ENCODE measurements around the gene ARPIN. TPM values are rescaled to one million over a fixed set of nuclear protein-coding genes. Genes with fewer than 3 reads are reported as not detected.

The ARPIN gene
- total RNA-seq, result 12.2 and 13.5 TPM in 2 replicates

DNA sequence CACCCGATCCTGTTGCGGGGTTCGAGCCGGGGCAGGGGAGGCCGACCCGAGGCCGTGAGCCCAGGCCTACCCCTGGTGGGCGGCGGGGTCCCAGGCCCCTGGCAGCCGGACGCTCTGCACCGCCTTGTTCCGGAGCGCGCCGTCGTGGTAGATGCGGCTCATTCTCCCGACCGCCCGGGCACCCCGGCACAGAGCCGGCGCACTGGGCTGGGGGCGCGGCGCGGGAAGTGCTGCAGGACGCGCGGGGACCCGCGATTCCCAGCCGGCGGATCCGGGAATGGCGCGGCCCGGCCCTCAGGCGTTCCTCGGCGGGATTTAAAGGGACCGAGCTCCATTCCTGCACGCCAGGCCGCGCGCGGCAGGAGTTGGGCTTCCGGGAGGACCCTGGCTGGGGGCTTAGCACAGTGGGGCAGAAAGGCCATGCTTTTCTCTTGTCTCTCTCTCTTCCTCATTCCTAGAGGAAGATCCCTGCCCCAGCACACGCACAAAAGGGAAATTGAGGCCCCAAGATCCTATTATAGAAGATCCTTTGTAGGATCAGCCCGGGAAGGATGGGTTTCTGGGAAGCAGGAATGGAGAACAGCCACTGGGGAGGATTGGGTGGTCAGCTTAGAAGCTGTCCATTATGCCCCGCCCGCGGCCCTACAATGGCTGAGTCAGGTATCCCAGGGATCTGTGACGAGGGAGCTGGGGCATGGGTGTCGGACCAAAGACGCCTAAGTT, at the start of gene ARPIN:
Gene ARPIN, minus strand, starts transcription at position 279 of the 723 bp plus-strand sequence. Its CDS starts 117 bp downstream, at position 162.

DNA sequence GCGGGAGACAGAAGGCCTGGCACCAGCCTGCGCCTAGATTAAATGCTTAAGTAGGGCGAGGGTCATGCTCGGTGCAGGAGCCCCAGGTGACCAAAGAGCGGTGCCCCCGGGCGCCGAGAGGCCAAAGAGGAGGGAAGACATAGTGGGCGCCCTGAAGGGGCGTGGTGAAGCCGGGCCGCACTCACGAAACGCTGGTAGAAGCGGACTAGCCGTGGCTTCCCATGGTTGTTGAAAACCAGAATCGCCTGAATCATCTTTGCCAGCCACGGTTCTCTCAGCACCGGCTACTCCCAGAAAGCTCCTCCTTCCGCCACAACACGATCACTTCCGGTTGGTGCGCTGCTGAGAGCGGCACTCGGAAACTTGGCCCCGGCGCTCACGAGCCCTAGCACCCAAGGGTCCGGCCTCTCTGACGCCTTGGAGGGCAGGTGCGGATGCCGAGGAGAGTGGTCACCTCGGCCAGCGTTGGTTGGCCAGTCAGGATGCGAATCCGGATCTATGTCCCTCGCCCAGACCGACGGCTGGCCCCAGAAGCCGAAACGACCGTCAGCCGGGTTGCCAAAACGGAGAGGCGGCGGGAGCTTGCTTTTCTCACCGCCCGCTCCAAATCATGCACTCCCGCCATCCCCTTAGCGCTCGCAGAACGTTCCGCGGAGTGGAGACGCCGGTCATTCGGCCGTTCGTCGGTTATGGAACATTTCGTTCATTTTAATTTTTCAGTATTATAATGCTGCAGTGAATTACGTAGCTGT, 18.9 kb downstream of the ARPIN start, which contains the start of gene AP3S2:
Gene AP3S2, minus strand, starts transcription at position 299 of the 752 bp plus-strand sequence. Its CDS starts 45 bp downstream, at position 254.

Other genes with a start within 250 kb of the ARPIN start
- gene PLIN1, start 233.6 kb downstream of the ARPIN start, total RNA-seq, result 0.12 and 0.22 TPM in 2 replicates
- 5.8 and 9.1 TPM in 2 replicates for gene PEX11A, start 222.2 kb downstream of the ARPIN start, total RNA-seq
- under 0.01 TPM in 2 replicates for gene WDR93, start 222.1 kb downstream of the ARPIN start, total RNA-seq
- gene MESP1, start 161.7 kb downstream of the ARPIN start, total RNA-seq, result 0.44 and 1.1 TPM in 2 replicates
- 0.55 and 0.75 TPM in 2 replicates for gene MESP2, start 136.6 kb downstream of the ARPIN start, total RNA-seq
- 121 and 123 TPM in 2 replicates for gene ANPEP, start 98.1 kb downstream of the ARPIN start, total RNA-seq
- 61.2 and 73.4 TPM in 2 replicates for gene AP3S2, start 19.0 kb downstream of the ARPIN start, total RNA-seq
- gene ZNF710, start 88.4 kb upstream of the ARPIN start, total RNA-seq, result 7.7 and 11.5 TPM in 2 replicates
- gene IDH2, start 189.5 kb upstream of the ARPIN start, total RNA-seq, result 52.7 and 54.5 TPM in 2 replicates

Data from uterine smooth muscle cell (primary cell).